OCI-M2 (cell line): ENCODE measurements around the gene ARF3.

Experiments
- DNase-seq: peaks from one replicate; lab custom pipeline; 2025; ENCODE audit not compliant: unreplicated experiment; lab: John Stamatoyannopoulos, UW

Gene ARF3

DNA sequence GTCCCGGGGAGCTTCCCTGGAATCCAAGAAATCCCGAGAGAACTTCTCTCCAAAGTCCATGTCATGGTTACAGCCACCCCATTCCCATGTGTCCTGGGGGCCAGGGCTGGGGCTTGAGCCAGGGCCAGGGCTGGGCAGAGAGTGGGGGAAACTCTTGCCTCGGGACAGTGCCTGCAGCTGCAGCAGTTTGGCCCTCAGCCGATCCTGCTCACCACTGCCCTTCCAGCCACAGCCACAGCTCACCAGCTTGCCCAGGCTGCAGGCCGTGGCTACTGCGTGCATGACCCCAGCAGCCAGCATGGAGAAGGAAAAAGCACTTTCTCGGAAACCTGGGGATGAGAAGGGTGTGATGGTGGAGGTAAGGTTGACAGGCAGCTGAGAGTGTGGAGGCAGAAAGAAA lies 10.7 kb upstream of the ARF3 start:
- DNase-seq = no peak

DNA sequence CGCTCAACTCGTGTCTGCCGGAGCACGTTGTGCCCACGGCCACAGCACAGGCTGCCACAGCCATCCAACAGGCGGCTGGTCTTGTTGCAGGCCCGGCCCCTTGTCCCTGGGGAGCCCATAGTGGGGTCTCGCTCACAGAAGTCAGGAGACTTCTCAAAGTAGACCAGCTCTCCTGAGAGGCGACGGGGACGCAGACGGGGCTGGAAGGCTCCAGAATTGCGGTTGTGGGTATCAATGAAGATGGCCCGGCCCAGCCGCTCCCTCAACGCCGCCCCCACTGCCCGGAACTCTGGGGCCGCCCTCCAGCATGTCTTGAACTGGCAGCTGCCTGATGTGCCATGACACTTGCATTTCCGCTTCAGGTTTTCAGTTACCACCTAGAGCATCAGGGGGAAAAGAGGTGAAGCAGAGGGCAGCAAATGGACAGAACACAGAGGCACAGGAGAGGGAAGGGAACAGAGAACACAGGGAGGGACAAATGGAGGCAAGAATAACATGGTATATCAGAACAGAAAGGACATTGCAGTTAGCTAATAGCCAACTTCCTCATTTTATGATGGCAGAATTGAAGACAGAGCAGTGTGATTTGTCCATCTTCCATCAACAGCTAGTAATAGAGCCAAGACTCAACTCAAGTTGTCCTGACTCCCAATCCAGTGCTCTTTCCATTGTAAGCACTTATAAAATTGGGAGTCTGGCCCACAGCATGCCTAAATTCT lies 9.0 kb upstream of the ARF3 start:
- DNase-seq = no peak

DNA sequence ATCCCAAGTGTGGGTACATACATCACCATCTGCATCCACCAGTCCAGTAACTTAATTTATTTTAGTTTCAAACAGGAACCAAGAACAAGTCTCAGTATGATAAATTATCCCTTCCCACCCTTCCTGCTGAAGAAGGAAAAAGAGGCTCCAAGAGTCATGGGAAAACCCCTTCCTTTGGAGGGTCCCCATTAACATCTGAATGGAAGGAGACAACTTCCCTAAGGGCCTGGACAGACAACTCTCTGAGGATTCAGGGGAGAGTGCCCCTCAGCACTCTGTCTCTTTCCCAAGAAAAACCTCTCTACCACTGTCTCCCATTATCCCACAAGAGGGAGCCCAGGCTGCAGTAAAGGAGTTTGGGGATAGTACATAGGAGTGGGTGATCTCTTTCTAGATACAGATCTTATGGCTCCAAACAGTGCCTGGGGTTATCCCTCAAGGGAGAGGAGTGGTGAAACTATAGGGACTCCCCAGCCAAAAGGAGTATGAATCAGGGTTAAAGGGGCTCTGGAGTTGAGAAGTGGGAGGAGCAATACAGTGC lies 8.1 kb upstream of the ARF3 start:
- DNase-seq = no peak

DNA sequence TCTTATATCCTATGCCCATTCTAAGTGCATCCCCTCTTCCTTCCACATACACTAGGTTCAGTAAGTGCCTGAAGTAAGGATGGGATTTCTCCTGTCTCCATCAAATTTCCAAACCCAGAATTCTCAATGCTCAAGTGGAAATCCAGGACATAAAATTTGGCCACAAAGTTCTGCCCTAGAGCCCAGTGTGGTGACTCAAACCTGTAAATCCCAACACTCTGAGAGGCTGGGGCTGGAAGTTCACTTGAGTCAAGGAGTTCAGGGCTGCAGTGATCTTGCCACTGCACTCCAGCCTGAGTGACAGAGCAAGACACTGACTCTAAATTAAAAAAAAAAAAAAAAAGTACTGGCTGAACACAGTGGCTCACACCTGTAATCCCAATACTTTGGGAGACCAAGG lies 4.5 kb upstream of the ARF3 start:
- no peak for DNase-seq

DNA sequence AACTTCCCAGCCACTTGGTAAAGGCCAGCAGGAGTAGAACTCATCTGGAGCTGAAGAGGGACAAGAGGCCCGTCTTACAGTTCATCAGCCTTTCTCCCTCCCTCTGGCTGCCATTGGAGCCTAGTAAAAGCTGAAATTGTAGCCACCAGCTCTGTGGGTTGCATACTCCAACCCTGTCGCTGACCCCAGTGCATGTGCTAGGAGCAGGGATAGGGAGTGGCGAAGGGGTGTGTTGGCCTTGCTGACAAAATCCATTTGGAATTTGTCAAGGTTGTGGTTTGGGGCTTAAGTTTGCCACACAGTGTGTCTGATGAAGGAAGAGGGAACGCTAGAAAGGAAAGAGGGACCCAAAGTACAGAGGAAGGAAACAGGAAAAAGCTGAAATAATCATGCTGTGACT lies 4.0 kb upstream of the ARF3 start:
- DNase-seq = no peak

DNA sequence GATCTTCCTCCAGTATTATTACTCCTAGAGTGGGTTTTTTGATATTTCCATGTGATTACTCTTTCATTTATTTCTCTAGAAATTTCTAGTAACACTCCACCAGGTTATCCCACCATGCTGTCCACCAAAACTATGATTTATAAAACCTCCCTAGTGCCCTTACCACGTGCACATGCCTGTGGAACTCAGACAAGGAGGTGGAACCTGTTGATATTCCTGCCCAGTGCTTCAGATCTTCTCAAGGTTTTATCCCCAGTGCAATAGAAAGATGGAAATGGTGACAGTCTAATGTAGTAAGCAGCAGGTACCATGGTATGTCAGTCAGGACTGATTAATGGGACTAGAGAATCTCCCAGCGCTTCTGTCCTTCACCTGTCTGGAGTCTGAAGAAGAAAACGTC lies 3.5 kb upstream of the ARF3 start:
- no peak for DNase-seq

DNA sequence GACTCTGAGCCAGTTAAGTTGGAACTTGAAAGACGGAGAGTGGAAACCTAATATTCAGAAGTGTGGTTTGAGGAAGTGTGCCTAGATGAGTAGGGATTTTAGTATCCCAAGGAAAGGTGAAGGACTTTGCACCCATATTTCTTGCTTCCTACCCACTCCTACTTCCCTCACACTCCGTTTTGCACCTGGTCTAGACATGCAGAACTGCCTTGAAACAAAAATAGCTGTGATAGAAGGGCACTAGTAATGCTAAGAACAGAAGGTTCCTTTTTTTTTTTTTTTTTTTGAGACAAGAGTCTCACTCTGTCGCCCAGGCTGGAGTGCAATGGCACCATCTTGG lies 732 bp upstream of the ARF3 start:
- DNase-seq = no peak

DNA sequence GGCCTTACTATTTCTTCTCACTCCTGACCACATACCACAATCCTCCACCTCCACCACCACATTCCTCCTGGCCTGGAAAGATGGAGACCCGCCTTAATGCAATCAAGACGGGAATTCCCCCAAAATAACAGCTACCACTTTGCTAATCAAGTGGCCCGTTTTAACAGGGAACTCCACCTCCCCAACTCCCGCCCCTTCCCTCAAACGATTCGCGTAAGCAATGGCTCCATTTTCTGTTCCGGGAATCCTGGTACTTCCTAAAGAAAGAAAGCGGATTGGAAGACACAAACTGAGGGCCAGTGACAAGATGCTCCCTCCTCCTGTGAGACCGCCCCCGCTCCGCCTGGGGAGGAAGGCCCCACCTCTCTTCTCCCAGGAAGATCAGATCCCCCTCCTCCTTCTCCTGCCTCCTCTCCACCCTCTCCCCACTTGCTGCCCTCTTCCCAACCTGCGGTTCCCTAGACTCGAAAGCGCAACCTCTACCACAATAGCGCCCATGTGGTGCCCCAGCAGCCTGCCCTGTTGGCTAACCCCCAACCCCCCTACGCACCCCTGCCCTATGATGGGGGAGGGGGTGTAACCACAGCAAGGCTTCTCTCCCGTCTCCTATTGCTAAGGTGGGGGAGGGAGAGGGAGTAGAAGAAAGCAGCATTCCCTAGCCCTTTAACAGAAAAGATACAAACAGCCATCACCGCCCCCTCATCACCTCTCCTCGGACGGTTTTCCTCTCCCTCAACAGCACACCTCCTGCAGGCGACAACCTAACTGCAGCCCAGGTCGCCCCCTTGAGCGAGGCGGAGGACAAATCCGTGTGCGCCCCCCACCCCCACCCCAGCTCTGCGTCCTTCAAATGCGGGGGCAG lies 777 bp downstream of the ARF3 start:
- DNase-seq = peak; percentile 61

DNA sequence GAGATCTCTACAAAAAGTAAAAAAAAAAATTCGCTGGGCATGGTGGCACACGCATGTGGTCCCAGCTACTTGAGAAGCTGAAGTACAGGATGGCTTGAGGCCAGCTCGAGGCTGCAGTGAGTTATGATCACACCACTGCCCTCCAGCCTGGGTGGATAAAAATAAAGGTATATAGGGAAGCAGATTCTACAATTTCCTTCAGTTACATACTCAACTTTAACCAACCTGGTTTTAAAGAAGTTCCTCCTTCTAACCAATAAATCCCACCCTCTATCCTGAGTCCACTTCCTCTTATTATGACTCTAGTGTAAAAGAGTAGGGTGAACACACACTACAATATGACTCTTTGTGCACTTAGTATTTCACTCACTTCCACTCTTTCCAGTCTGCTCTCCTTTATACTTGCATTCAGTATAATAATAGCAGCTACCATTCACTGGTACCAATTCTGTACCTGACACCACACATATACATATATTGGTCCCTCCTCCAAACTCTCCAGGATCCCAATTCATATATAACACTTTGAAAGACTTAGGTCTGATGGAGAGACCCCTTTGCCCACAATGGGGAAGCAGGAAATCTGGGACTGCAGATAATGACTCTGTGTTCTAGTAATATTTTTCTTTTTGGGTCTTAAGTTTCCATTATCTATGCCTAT lies 2.3 kb downstream of the ARF3 start:
- no peak for DNase-seq

DNA sequence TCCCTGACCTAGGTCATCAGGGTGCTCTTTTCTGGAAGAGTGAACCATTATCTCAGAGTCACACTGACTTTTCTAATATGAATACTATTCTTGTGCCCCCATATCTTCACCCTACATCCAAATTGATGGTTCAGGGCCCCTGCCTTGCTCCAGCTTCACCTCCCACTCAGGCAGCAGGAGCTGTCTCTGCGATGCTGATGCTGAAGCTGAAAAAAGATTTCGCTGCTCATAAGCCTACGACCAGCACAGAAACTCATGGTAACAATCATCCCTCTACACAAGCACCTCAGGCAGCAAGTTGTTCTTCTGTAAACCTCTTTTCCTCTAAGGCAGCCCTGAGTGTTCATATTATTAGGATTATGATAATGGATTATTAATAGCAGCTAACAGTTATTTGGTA lies 3.2 kb downstream of the ARF3 start:
- no peak for DNase-seq

DNA sequence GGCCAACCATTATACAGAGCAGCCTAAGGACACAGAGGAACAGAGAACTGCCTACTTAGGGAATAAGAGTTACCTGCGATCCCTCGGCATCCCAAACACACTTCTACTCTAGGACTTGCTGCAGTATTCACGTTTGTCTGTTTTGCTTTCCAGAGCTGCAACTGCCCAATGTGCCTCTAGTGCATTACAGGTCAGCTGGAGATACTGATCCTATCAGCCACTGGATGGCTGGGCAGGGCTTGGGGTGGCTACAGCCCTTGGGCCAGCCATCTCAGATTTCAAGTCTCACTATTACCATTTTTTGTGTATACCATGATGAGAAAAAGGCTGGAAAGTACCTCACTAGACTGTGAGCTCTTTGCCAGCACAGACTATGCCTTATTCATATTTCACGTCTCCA lies 4.6 kb downstream of the ARF3 start:
- no peak for DNase-seq

DNA sequence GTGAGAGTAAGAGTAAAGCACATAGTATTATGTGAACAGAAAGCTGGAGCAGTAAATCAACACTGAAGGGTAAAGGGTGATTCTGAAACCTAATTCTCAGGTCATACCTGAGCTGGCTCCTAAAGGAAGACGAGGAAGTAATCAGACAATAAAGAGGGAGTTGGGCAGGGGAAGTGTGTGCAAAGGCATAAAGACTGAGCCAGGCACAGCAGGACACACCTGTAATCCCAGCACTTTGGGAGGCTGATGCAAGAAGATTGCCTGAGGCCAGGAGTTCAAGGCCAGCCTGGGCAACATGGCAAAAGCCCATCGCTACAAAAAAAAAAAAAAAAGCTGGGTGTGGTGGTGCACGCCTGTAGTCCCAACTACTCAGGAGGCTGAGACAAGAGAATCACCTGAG lies 9.6 kb downstream of the ARF3 start:
- no peak for DNase-seq

DNA sequence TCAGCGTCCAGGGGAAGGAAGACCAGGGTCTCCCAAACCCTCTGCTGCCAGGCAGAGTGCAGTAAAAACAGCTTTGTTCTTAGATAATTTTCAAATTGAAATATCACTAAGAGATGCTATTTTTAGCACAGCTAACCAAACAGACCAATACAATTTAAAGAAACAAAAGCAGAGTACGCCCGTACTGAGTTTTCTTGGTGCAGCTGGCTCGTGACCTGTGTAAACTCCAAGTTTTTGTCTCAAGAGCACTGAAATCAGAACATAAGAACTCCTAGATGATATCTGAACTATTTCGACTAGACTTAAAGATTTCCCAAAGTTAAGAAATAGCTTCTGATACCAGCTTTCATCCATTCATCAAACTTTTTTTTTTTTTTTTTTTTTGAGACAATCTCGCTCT lies 10.3 kb downstream of the ARF3 start:
- DNase-seq = no peak

DNA sequence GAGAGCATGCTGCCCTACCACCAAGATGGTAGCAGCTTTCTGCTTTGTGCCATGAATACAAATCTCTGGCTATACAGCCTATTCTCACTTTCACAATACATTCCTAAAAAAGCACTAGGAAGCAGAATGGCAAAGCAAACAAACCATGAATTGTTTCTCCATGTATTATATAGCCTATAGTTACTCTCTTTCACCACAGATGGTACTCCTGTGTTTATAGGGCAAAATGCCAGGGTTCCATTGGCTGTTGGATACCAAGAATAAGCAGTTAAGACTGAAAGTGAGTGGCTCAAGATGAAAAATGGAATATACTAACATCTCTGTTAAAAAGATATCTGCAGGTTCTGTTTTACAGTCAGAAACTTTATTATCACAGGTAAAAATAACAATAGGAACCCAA lies 11.1 kb downstream of the ARF3 start:
- no peak for DNase-seq

DNA sequence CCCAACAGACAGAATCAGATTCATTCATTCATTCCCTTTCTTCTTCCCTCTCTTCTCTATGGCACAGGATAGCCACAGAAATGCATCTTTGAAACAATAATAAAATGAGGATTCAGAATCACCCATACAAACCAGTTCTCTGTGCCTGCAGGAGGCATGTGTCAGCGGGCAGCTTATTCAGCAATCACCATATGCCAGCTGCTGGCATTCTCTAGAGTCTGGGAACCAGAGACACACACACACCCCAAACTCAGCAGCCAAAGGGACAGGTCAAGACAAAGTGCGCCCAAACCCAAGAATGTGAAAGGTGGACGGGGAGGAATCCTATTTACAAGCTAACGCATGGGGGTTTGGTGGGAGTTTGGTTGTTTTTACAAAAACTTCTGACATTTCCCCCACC lies 14.1 kb downstream of the ARF3 start:
- DNase-seq = no peak

DNA sequence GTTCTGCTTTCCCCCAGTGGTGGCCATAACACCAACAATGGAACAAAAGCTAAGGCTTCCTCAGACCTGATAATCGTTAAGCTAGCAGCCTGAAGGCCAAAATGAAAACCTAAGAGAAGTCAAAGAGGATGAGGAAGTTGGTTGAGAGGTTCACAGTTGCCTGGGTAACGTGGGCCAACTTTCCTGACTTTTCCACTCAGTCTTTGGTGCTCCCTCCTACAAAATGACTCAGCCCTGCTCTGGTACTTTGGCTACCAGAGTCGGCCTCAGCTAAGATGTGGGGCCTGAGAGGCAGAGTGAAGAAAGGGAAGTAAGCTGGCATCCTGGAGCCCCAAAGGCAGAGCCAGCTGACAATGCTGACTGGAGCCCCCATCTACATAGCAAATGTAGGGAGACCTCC lies 17.1 kb downstream of the ARF3 start:
- DNase-seq = no peak

DNA sequence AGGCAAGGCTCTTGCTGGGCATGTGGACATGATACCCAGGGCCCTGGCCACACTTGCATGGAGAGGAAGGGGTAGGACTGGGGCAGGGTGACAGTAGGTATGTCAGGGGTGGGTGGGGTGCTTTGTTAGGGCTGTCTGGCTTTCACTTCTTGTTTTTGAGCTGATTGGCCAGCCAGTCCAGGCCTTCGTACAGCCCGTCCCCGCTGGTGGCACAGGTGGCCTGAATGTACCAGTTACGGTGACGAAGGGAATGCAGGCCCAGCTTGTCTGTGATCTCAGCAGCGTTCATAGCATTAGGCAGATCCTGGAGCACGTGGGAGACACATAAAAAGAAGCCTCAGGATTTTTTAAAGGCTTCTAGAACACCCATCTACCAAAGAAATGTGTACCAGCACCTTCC lies 18.5 kb downstream of the ARF3 start:
- no peak for DNase-seq

DNA sequence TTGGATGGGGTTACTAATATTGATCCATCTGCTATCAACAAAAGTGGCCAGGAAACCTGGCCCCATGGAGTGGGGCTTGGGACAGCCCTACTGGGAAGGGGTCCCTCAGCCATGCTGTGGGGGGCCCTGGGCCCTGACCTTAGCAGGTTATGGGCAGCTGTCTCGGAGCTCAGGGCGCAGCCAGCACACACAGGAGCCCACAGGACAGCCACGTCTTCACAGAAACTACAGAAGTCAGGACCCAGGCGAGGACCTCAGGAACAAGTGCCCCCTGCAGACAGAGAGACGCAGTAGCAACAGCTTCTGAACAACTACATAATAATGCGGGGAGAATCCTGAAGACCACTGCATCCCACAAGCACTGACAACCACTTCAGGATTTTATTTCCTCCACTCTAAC lies 20.1 kb downstream of the ARF3 start:
- DNase-seq = no peak

DNA sequence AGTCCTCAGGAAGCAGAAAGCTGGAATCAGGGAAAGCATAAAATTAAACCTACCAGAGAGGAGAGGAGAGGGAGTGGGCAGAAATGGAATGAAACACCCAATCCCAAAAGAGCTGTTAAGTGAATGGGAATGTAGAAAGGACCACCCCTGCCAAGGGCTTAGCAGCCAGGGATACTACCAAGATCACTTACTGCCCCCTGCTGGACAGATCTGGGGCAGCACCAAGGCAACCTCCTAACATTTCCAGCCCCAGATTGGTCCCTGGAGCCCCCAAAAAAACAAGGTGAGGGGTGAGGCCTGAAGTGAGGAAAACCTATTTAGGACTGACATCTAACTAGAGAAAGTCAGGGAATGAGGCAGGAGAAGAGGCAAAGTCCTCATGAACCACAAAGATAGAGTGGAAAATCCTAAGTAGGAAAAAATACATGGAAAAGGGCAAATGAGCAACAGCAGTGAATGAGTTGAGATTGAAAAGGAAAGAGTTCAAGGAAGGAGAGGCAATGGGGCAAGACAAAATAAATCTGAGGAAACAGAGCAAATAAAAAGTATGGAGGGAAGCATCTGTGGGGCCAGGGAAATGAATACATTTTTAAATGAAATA lies 20.8 kb downstream of the ARF3 start:
- DNase-seq = peak; percentile 51

DNA sequence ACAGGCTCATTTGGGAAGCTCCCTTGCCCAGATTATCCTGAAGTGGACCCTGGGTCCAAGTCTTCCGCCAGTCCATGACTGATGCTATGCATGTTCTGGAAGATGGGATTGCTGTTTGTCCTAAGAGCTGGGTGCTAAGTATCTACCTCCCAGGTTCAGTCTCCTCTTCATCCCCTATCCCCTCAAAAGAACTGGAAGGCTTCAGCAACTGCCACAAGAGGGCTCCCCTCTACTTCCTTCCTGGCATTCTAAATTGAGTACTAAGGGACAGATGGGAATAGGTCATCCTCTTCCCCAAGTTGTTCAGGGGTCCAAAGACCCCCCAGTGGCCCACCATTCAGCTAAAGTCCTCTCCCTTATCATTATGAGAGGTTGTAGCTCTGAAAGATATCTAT lies 23.0 kb downstream of the ARF3 start:
- no peak for DNase-seq

DNA sequence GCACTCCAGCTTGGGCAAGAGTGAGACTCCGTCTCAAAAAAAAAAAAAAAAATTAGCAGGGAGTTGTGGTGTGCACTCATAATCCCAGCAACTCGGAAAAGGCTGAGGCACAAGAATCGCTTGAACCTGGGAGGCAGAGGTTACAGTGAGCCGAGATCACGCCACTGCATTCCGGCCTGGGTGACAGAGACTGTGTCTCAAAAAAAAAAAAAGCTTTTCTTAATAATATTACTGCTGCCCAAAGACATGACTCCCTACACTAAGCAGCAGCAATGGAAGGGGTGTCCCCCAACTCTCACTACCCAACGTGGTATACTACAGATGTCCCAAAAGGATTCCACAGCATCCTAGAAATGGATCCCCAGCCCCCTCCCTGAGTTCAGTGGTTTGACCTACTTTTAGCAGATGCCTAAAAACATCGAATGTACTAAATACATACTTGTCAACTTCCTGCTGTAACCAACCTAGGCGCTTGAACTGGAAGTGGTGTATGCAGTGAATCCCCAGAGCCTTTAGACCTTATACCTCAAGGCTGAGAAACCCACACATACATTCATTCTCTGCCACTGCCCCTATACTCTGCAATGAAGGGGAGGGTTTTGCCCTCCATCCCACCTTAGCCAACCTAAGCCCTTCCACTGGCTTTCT lies 23.5 kb downstream of the ARF3 start:
- no peak for DNase-seq
